Measurements from ENCODE around the gene C1orf56. TPM values are rescaled to one million over a fixed set of nuclear protein-coding genes. Genes with fewer than 3 reads are reported as not detected.

Gene C1orf56
- total and polyA plus RNA-seq, 2 of the 13 experiments (the other 11 are each of a cell fraction or from before 2014, with no cell fraction given) = 1.5 to 3.2 TPM

DNA sequence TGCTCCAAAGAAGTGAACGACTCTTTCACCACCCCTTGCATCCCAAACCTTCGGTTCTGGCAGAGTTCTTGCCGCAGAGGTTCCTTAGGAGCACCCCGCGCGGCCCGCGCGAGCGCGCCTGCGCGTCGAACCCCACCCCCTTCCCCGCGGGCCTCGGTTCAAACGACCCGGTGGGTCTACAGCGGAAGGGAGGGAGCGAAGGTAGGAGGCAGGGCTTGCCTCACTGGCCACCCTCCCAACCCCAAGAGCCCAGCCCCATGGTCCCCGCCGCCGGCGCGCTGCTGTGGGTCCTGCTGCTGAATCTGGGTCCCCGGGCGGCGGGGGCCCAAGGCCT is at the start of gene C1orf56 (continued):
- TF ChIP-seq CTCF (CRISPR knock-in tag; IDR thresholded peaks at IDR 0.05) (no peak; the same call in 1 of the 2 replicates), NFYB (CRISPR knock-in tag; IDR thresholded peaks at IDR 0.05) (no peak), BCL3 (CRISPR knock-in tag; IDR thresholded peaks at IDR 0.05) (no peak), HOMEZ (CRISPR knock-in tag; IDR thresholded peaks at IDR 0.05; ENCODE audit: low read depth) (no peak), RELA (CRISPR knock-in tag; IDR thresholded peaks at IDR 0.05) (no peak), RBFOX2 (IDR thresholded peaks at IDR 0.05; ENCODE audit: low read depth, low read length) (peak; percentile 81), ARHGAP35 (CRISPR knock-in tag; IDR thresholded peaks at IDR 0.05; ENCODE audit: borderline replicate concordance) (no peak), TMF1 (CRISPR knock-in tag; IDR thresholded peaks at IDR 0.05; ENCODE audit: low read depth) (no peak), ZNF639 (CRISPR knock-in tag; conservative IDR thresholded peaks at IDR 0.05) (no peak; the same call in 1 of the 2 replicates), ZNF264 (CRISPR knock-in tag; IDR thresholded peaks at IDR 0.05) (no peak; the same call in 1 of the 2 replicates), PHF8 (CRISPR knock-in tag; IDR thresholded peaks at IDR 0.05) (peak; percentile 82), BRD4 (CRISPR knock-in tag; IDR thresholded peaks at IDR 0.05) (no peak), ZNF234 (CRISPR knock-in tag; conservative IDR thresholded peaks at IDR 0.05) (no peak), SKI (IDR thresholded peaks at IDR 0.05; ENCODE audit: partially characterized antibody) (no peak), AHR (CRISPR knock-in tag; IDR thresholded peaks at IDR 0.05) (no peak), GTF3A (CRISPR knock-in tag; conservative IDR thresholded peaks at IDR 0.05) (no peak), RNF219 (CRISPR knock-in tag; IDR thresholded peaks at IDR 0.05) (no peak), ZZZ3 (CRISPR knock-in tag; IDR thresholded peaks at IDR 0.05; ENCODE audit: borderline replicate concordance) (no peak)
- TF ChIP-seq, protein P1, sequence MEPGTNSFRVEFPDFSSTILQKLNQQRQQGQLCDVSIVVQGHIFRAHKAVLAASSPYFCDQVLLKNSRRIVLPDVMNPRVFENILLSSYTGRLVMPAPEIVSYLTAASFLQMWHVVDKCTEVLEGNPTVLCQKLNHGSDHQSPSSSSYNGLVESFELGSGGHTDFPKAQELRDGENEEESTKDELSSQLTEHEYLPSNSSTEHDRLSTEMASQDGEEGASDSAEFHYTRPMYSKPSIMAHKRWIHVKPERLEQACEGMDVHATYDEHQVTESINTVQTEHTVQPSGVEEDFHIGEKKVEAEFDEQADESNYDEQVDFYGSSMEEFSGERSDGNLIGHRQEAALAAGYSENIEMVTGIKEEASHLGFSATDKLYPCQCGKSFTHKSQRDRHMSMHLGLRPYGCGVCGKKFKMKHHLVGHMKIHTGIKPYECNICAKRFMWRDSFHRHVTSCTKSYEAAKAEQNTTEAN (CRISPR knock-in tag; conservative IDR thresholded peaks at IDR 0.05) = peak; percentile 14; the same call in 1 of the 2 replicates
